GM23248 (cell line): Measurements from ENCODE around the gene ADNP.

Experiments
- EZH2 ChIP-seq: fragments of 200-600 bp; sonication (generic); IDR thresholded peaks from 2 replicates; pipeline ENCODE4 v1.6.1; 2018; ENCODE audit warnings: antibody characterized with exemption, mild to moderate bottlenecking; ENCODE audit not compliant: insufficient read depth, poor library complexity, severe bottlenecking
- EZH2phosphoT487 ChIP-seq: fragments of 200-600 bp; sonication (generic); IDR thresholded peaks from 2 replicates; pipeline ENCODE4 v1.6.1; 2018; ENCODE audit warnings: antibody characterized with exemption, moderate library complexity, mild to moderate bottlenecking, low read depth; ENCODE audit not compliant: insufficient read depth

DNA sequence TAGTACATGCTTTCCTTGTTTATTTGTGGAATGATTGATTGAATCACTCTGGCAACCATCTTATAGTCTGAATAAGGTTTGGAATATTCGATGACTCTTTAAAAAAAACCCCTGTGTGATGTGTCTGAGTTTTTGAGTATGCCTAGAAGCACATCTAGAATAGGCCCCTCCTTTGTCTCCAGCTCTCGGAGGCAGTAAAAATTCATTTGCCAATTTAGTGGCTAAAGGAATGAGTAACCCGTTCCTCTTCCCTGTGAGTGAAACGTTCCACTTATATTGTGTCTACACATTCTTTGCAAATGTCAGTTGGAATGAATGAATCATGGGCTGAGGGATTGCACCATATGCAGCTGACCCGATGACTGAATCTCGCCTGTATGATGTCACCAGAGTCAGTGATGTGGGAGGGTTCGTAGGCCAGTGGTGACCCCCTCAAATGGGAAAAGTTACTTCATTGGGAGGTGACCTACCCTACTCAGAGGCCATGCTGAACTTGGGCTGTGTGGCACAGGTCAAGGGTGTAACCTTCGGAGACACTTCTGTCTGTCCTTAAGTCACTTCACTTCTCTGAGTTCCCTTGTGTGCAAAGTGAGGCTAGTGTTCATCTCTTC, 48.9 kb upstream of the ADNP start:
- TF ChIP-seq EZH2: no peak
- no peak for TF ChIP-seq EZH2phosphoT487
